Endometrial microvascular endothelial cells (primary cell): ENCODE results near the gene NSUN6. TPM values are rescaled to one million over a fixed set of nuclear protein-coding genes. Genes with fewer than 3 reads are reported as not detected.
"Not testable (repeated sequence)": the region's sequence is repeated elsewhere in the genome, so short reads cannot be mapped to it uniquely, and the experiment has no call there.

Experiments
- in situ Hi-C: cut with HindIII; loops from 2 replicates; pipeline ENCODE4 v1.10.0; 2017; ENCODE audit warnings: low sequenced_read_pairs, low pct_unique_long_range_greater_than_20kb; ENCODE audit errors: inconsistent ontology term
- total RNA-seq: library from RNA; depleted of rRNA; stranded (reverse); fragments of >200 nt; gene quantifications from one replicate; pipeline ENCODE4 v1.2.3, GENCODE V29; 2015; ENCODE audit errors: inconsistent ontology term

NSUN6 gene
- total RNA-seq, 1 donor from 2014 or later, result 7.6 TPM

DNA sequence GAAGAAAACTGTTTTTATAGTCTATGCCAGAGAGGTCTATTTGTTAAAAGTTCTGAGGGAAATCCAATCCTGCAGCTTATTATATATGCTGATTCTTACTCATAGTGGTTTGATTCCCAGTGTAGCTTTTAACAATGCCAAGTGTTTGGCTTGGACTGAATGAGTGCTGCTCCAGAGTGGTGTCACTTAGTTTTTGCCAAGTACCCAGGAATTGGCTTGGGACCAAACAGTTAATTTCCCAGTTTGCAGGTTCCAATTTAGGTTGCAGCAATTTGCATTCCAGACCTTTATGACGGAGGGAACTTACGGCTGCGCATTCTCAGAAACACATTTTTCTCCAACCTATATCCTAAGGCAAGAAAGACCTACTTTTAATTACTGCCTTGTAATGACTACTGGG is 32.4 kb downstream of the NSUN6 start:
- in situ Hi-C loops, result no loop called here

DNA sequence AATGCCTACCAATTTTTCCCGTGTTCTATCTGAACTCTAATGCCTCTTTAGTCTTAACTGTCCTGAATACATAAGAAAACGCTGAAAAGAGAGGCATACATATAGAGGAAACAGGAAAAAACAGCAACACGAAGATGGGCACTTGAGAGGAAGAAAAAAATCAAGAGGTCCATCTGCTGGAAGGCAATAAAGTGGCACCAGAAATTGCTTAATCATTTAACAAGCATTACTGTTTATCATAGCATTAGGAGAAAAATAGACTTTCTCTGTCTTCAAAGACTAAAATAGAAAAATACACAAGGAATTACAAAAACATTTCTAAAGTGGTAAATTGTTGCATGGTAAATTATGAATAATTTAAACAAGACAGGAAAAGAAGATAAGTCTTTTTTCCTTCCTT is 35.0 kb downstream of the NSUN6 start:
- in situ Hi-C loops, result no loop called here

DNA sequence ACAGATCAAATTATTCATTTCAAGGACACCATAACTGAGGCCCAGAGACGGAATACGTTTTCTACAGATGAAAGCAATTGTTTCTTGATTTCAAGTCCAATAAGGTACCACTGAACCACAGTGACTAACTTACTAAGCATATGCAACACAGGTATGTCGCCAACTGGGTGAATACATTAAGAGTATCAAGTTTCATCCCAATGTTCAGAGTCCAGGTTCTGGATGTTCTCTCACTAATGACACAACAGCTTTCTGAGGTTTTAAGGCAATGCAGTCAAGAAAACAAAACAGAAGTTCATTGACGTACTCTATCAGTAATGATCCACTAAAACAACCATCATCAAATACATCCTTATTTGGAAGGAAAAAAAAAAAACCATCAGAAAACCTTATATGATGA is 35.8 kb downstream of the NSUN6 start:
- in situ Hi-C loops, result no loop called here

DNA sequence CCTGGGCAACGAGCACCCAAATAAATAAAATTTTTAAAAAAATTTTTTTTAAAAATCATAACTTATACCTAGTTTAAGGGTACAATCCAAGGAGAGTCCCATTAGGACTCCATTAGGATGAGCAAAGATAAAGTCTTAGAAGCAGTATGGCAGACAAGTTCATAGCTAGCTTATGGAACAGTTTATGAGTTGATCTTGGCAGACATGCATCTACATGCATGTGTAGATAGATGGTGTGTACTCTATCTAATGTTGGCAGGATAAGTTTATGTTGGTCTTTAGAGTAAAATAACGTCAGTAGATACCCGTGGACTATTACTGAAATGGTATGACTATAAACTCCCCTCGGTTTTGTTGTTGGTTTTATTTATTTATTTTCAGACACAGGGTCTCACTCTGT is 40.2 kb downstream of the NSUN6 start:
- in situ Hi-C loops, result no loop called here

DNA sequence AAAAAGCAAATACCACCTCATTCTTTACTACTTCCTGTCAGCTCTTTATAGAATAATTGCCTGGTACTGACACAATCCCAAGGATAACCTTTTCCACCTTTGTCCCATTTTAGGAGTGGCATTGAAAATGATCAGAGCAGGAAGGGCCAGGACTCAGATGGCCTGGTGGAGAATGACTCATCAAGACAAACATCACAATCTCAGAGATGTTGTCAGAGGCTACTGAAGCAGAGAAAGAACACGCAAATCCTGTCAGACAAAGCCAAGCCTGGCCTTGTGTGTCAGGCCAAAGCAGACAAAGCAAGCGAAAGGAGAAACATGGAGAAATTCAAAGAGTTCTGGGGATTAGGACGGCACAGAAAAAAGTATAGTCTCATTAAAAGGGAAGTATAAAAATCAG is 40.9 kb downstream of the NSUN6 start:
- in situ Hi-C loops, result no loop called here

DNA sequence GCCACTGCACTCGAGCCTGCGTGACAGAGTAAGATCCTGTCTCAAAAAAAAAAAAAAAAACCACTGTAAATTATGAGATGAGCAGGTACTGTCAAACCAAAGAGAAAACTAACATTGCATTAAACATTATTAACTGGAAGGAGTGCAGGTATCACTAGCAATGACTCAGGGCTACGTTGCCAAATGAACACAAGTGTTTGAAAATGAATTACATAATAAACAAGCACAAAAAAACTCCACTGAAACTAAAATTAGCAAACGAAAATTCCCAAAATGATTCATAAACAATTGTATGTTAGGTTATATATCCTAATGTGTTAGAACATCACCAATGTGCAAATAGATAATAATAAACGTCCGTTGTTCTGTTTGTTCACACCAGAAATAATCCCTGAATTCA is 42.8 kb downstream of the NSUN6 start:
- in situ Hi-C loops, result no loop called here

DNA sequence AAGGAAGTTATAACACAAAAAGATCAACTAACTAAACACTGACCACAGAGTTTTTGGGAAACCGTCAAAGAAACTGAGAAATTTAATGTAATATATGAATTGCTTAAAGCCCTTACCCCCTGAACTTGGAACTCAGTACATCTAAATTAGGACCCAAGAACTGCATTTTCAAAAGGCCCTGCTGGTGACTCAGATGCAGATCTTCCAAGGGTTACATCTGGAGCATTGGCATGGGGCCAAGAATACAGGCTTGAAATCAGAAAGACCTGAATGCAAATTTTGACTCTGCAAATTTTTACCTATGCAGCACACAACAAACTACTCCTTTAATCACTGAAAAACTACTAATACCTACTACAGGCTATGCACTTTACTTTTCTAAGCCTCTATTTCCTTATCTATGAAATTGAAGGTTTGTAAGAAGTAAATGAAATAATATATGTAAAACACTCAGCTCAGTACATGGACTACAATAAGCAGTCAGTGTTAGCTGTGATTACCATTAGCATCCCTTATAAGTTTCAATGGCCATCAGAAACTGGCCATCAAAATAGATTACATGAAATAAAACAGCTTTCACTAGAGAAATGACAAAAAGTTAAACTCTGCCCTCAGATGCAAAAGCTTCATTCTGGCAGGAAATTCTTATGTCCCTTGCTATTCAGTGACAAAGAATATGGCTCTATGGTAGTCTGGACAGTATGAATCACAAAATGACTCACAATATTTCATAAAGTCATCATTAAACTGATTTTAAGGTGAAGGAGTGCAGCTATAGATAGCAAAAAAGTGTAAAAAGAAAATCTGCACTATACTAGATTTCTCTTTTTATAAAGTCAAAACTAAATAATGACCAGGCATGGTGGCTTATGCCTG is 43.6 kb downstream of the NSUN6 start:
- in situ Hi-C loops, result no loop called here

DNA sequence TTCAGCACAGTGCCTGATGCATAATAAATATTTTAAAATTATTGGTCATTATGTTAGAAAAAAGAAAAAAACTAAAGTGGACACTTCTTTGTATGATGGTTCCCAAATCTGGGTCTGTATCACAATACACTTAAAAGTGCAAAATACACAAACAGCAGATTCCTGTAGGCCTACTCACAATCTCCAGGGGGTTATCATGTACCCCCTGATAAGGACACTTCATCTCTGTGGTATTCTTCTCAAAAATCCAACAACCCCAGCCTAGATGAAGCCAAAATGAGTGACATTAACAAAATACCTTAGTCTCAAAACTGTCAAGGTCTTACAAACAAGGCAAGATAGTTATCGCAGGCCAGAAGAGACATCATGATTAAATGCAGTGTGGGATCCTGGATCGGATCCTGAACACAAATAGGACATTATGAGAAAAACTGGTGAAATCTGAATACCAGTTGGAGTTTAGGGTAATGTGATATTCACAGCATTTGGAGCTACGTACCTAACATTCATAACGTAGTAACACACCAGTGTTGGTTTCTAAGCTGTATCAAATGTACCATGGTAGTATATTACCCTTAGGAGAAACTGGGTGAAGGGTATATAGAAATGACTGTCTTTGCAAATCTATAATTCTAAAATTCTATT is 45.2 kb downstream of the NSUN6 start:
- in situ Hi-C loops, result no loop called here

DNA sequence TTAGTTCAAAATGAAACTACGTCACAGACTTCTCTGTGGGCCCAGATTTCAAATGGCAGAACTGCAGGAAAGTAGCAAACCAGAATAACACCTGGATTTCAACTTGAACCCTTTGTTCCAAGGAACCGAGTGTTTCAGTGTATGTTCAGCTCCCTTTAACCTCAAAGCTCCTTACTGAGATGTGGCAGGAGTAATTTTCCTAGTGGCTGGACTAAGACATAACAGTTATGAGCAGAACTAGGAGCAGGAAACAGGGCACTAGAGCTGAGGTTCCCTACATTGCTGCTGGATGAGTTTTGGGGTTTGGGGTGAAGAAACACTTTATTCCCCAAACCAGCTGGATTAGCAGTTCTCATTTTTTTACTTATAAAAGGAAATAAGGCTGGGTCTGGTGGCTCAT is 50.1 kb downstream of the NSUN6 start:
- in situ Hi-C loops, result no loop called here

DNA sequence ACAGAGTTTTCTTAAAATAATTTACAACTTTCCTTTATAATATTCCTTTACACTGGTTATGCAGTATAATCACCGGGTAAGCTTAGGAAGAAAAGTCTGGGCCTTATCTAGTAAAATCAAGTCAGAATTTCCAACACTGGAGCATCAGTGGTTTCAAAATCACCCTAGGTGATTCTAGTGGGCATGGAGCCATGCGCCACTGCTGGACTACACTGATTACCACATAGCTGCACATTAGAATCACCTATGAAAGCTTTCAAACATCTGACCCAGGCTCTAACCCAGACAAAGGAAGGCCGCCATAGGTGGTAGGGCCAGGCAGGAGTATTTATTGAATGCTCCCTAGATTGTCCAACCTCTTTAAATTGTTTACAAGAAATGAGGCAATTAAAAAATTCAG is 52.0 kb downstream of the NSUN6 start:
- in situ Hi-C loops, result no loop called here

DNA sequence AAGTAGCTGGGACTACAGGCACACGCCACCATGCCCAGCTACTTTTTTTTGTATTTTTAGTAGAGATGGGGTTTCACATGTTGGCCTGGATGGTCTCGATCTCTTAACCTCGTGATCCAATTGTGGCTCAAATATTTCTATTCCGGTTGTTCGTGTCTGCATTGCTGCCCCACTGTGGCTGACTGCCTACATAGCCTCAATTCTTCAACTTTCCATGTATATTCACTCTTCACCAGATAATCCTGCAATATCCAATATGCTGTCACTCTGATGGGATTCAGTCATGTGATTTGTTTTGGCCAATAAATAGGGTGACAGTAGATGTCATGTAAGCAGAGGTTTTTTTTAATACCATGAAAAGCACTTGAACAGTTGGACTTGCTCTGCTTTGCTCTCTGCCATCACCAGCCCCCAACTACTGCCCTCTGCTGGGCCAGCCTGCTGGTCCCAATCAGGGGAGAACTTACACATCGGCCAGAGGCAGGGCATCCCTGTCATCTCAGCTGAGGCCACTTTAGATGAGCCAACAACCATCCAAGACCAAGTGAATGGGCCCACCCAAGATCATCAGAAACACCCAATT is 56.7 kb downstream of the NSUN6 start:
- in situ Hi-C loops, result no loop called here

DNA sequence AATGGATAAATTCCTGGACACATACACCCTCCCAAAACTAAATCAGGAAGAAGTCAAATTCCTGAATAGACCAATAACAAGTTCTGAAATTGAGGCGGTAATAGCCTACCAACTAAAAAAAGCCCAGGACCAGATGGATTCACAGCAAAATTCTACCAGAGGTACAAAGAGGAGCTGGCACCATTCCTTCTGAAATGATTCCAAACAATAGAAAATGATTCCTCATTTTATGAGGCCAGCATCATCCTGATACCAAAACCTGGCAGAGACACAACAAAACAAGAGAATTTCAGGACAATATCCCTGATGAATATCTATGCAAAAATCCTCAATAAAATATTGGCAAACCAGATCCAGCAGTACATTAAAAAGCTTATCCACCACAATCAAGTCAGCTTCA is 60.2 kb downstream of the NSUN6 start:
- in situ Hi-C loops, result not testable (repeated sequence)

DNA sequence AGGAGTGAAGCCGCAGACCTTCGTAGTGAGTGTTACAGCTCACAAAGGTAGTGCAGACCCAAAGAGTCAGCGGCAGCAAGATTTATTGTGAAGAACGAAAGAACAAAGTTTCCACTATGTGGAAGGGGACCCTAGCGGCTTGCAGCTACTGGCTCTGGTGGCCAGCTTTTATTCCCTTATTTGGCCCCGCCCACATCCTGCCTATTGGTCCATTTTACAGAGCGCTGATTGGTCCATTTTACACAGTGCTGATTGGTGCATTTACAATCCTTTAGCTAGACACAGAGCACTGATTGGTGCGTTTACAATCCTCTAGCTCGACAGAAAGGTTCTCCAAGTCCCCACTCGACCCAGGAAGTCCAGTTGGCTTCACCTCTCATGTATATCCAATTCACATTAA is 64.8 kb downstream of the NSUN6 start:
- in situ Hi-C loops, result not testable (repeated sequence)

DNA sequence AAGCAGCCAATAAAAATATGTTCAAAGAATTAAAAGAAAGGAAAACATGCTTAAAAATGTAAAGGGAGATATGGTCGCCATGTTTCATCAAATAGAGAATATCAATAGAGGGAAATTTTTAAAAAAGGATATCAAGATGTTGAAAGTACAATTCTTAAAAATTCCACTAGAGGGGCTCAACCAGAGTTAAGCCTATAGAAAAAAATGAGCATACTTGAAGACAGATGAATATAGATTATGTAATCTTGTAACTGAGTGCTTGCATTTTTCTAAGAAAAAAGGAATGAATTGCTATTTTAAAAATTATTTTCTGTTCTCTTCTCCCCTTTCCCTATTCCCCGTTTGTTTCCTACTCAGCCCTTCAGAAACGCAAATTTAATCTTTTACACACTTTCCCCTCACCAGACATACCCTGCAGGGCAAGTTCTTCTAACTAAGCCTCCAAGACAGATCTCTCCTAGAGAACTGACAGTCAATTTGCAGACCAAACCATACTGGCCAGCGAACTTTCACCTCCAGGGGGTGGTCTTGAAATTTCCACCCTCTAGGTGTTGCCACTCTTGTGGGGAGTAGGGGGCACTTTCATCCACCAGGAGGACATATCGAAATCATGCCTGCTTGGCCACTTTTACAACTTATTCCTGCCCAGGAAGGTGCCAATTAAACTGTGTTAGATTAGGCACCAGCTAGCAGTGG is 67.7 kb downstream of the NSUN6 start:
- in situ Hi-C loops, result no loop called here

DNA sequence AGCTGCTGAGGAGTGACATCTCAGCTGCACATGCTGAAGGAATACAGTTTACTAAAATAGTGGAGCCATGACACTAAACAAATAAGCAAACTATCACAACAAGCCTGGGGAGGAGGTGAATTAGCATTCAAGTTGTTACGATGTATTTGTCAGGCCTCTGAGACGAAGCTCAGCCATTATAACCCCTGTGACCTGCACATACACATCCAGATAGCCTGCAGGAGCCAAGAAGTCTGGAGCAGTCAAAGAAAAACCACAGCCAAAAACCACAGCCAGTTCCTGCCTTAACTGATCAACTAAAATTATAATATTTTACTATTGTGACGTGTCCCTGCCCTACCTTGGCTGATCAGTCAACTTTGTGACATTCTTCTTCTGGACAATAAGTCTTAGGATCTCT is 68.6 kb downstream of the NSUN6 start:
- in situ Hi-C loops, result no loop called here

DNA sequence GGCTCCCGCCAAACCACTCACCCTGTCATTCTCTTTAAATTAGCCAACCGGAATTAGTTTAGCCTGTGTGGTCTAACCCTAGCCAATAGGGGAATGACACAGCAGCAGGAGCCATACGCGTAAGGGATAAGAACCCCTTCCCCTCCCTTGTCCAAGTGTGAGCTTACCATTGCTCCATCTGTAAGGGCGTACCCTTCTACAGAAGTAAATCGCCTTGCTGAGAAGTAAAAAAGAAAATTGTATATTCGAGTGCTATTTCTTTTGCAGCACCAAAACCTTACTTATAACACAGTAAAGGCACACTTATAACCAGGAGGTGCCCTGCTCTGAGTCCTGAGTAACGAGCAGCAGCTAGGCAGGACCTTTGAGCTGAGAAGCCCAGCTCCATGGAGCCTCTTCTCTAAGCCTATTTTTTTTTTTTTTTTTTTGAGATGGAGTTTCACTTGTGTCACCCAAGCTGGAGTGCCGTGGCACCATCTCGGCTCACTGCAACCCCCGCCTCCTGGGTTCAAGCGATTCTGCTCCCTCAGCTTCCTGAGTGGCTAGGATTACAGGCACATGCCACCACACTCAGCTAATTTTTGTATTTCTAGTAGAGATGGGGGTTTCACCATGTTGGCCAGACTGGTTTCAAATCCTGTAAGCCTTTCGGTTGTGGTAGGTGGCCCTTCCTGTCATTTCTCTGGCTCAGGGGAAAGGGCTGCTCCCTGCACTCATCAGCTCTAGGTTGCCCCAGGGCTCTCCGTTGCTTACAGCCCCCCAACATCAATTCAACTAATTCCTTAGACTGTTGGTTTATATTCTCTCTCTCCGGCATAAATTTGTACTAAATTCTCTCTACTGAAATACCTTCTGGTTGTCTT is 73.3 kb downstream of the NSUN6 start:
- in situ Hi-C loops, result no loop called here

DNA sequence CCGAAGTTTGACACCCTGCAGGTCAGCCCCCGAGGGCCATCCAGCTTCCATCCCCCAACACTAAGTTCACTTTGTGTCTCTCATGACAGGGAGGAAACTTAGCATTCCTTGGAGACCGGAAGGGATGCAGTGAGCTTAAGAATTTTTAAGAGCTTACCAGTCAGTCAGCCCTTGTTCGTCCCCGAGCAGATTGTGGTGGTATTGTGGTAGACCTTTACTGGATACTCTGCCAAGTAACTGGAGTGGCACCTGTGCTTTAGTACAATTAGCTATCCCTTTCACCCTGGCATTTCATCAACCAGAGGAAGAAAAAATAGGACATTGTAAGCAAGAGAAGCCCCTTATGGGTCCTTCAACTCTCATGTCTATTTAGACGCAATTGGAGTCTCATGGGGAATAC is 74.8 kb downstream of the NSUN6 start:
- in situ Hi-C loops, result no loop called here

DNA sequence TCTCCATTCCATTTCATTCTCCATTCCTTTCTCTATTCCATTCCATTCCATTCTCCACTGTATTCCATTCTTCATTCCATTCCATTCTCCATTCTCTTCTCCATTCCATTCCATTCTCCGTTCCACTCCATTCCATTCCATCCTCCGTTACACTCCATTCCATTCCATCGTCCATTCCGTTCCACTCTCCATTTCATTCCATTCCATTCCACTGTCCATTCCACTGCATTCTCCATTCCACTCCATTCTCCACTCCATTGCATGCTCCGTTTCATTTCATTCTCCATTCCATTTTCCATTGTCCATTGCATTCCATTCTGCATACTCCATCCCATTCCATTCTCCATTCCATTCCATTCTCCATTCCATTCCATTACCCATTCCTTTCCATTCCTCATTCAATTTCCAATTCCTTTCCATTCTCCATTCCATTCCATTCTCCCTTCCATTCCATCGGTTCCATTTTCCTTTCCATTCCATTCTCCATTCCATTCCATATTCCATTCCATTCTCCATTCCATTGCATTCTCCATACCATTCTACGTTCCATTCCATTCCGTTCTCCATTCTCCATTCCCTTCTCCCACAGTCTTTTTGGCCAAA is 78.3 kb downstream of the NSUN6 start:
- in situ Hi-C loops, result no loop called here
